Coronary artery (tissue), 2 donors: Measurements from ENCODE around the gene MVK.

ENCODE experiments used
- DNase-seq: peaks from one replicate; pipeline ENCODE4 v3.0.0-alpha.2; 2017; ENCODE audit warnings: low spot score
- H3K27ac ChIP-seq, 2 donors: fragments of 200-600 bp; sonication (generic); one replicate each; pipeline ENCODE4 v1.5.1; 2016 to 2019
- H3K4me3 ChIP-seq: fragments of 200-600 bp; sonication (generic); 2 replicates; pipeline ENCODE4 v1.5.1; 2016; ENCODE audit warnings: mild to moderate bottlenecking, moderate library complexity
- CTCF ChIP-seq: fragments of 200-600 bp; sonication (generic); IDR thresholded peaks from one replicate; pipeline ENCODE4 v1.5.1; 2019; ENCODE audit warnings: antibody characterized with exemption

The MVK gene

GRCh38 chr12:109573029-109573913, at the start of gene MVK, which contains the start of gene MMAB:
TSS of gene MVK (plus strand) at chr12:109573794. CDS start at chr12:109574823, 1,029 bp downstream.
TSS of gene MMAB (minus strand) at chr12:109573504. CDS start at chr12:109573480, 24 bp downstream.
- no peak for TF ChIP-seq CTCF
- H3K27ac ChIP-seq, result peak within 1 kb of the TSS; percentile 52 to 73
- H3K4me3 ChIP-seq, result peak within 1 kb of the TSS; percentile 75
- DNase-seq, result peak; percentile 100

- Histone ChIP-seq H3K4me3 (no peak overlapping the region), H3K27ac (no peak overlapping the region)
- TF ChIP-seq CTCF, result no peak
- DNase-seq, result no peak
Measured at GRCh38 chr12:109524466-109525278, 48.9 kb upstream of the MVK start.

- no peak for DNase-seq
- no peak overlapping the region for H3K27ac ChIP-seq
- no peak for TF ChIP-seq CTCF
- no peak overlapping the region for H3K4me3 ChIP-seq
Measured at GRCh38 chr12:109525279-109525585, 48.4 kb upstream of the MVK start.

GRCh38 chr12:109527489-109528123, 46.0 kb upstream of the MVK start:
- Histone ChIP-seq H3K27ac (no peak overlapping the region), H3K4me3 (no peak overlapping the region)
- no peak for TF ChIP-seq CTCF
- DNase-seq, result no peak

- no peak for TF ChIP-seq CTCF
- Histone ChIP-seq H3K27ac (no peak overlapping the region), H3K4me3 (no peak overlapping the region)
- DNase-seq, result no peak
Measured at GRCh38 chr12:109529691-109530640, 43.6 kb upstream of the MVK start.

GRCh38 chr12:109531411-109531810, 42.2 kb upstream of the MVK start:
- no peak for DNase-seq
- TF ChIP-seq CTCF, result no peak
- Histone ChIP-seq H3K27ac (no peak overlapping the region), H3K4me3 (no peak overlapping the region)
